Measurements from ENCODE around the gene ART3. TPM values are rescaled to one million over a fixed set of nuclear protein-coding genes. Genes with fewer than 3 reads are reported as not detected.

Gene ART3
- total RNA-seq, 4 donors from 2014 or later, result 2.1 TPM; not detected in 3

- intact Hi-C loops (cut with DNase I), result no loop called here
- 86 to 89% methylated on average over 4 of the region's 4 CpGs for WGBS, 2 donors
These were observed 1.7 kb upstream of the ART3 start for GRCh38 chr4:76072760-76073159.

GRCh38 chr4:76074993-76075600, 588 bp downstream of the ART3 start:
- Histone ChIP-seq H3K4me3 (replicated peaks in 1 of 3) (no peak overlapping the region), H3K4me1 (no peaks in the 10 kb centered on the region), H3K27me3 (no peaks in the 10 kb centered on the region), H3K27ac (no peak overlapping the region), H3K36me3 (no peaks in the 10 kb centered on the region), H3K9me3 (no peaks in the 10 kb centered on the region)
- TF ChIP-seq CTCF (IDR thresholded peaks at IDR 0.05) (no peak), POLR2A (IDR thresholded peaks at IDR 0.05) (no peak)
- DNase-seq, result no peak
- 76 to 78% methylated on average over 4 of the region's 4 CpGs for WGBS, 2 donors
- intact Hi-C loops (cut with DNase I), result no loop called here

More at GRCh38 chr4:76072760-76073159, 1.7 kb upstream of the ART3 start:
- no peak overlapping the region for H3K27ac ChIP-seq
- H3K4me3 ChIP-seq (replicated peaks in 1 of 3), result no peak overlapping the region
- TF ChIP-seq CTCF (IDR thresholded peaks at IDR 0.05), result no peak
- no peak for TF ChIP-seq POLR2A (IDR thresholded peaks at IDR 0.05)
- no peaks in the 10 kb centered on the region for H3K27me3 ChIP-seq
- H3K4me1 ChIP-seq, result no peaks in the 10 kb centered on the region
- DNase-seq, result no peak
- no peaks in the 10 kb centered on the region for H3K9me3 ChIP-seq
- H3K36me3 ChIP-seq, result no peaks in the 10 kb centered on the region

- H3K36me3 ChIP-seq, result no peaks in the 10 kb centered on the region
- no peaks in the 10 kb centered on the region for H3K4me1 ChIP-seq
- H3K27ac ChIP-seq, result no peak overlapping the region
- intact Hi-C loops (cut with DNase I), result no loop called here
- no peaks in the 10 kb centered on the region for H3K9me3 ChIP-seq
- 61 to 77% methylated on average over 4 of the region's 4 CpGs for WGBS, 2 donors
- TF ChIP-seq POLR2A (IDR thresholded peaks at IDR 0.05) (no peak), CTCF (IDR thresholded peaks at IDR 0.05) (no peak)
- H3K27me3 ChIP-seq, result no peaks in the 10 kb centered on the region
- H3K4me3 ChIP-seq (replicated peaks in 1 of 3), result no peak overlapping the region
- DNase-seq, result no peak
These were observed 3.6 kb downstream of the ART3 start for GRCh38 chr4:76078033-76078613.

- Histone ChIP-seq H3K4me3 (replicated peaks in 1 of 3) (no peak overlapping the region), H3K4me1 (peaks cover 0 to 4% of the 10 kb centered on the region in 2 donors), H3K27me3 (no peaks in the 10 kb centered on the region), H3K36me3 (no peaks in the 10 kb centered on the region), H3K9me3 (no peaks in the 10 kb centered on the region), H3K27ac (no peak overlapping the region)
- WGBS, 2 donors, result 88 to 90% methylated on average over 3 of the region's 3 CpGs
- DNase-seq, result no peak
- intact Hi-C loops (cut with DNase I), result no loop called here
- no peak for TF ChIP-seq CTCF (IDR thresholded peaks at IDR 0.05)
- no peak for TF ChIP-seq POLR2A (IDR thresholded peaks at IDR 0.05)
These were observed 9.0 kb downstream of the ART3 start for GRCh38 chr4:76083386-76083988.

- DNase-seq, result no peak
- TF ChIP-seq CTCF (IDR thresholded peaks at IDR 0.05), result no peak
- no peak for TF ChIP-seq POLR2A (IDR thresholded peaks at IDR 0.05)
- Histone ChIP-seq H3K4me1 (peaks cover 0 to 4% of the 10 kb centered on the region in 2 donors), H3K27me3 (no peaks in the 10 kb centered on the region), H3K4me3 (replicated peaks in 1 of 3) (no peak overlapping the region), H3K36me3 (no peaks in the 10 kb centered on the region), H3K27ac (no peak overlapping the region), H3K9me3 (no peaks in the 10 kb centered on the region)
- intact Hi-C loops (cut with DNase I), result no loop called here
- WGBS, 2 donors, result 90 to 92% methylated on average over 1 of the region's 1 CpG
These were observed 10.0 kb downstream of the ART3 start for GRCh38 chr4:76084542-76084941.

All from thyroid gland (tissue), 4 donors.